Measurements from ENCODE around the gene SCGB1D1.
A peak's percentile ranks its signal among the peaks of the same experiment; 100 is the strongest.
"Not testable (repeated sequence)": the region's sequence is repeated elsewhere in the genome, so short reads cannot be mapped to it uniquely, and the experiment has no call there.

SCGB1D1 gene

GRCh38 chr11:62205441-62205840, 15.4 kb downstream of the SCGB1D1 start:
- Histone ChIP-seq H3K4me3 (ENCODE audit: low read length) (no peak overlapping the region), H3K4me1 (ENCODE audit: control insufficient read depth, insufficient read depth, low read length) (peaks cover 7% of the 10 kb centered on the region), H3K9ac (ENCODE audit: low read length) (no peak overlapping the region), H3K9me3 (ENCODE audit: control insufficient read depth, low read length) (no peaks in the 10 kb centered on the region), H3K36me3 (ENCODE audit: control insufficient read depth, insufficient read depth, low read length) (no peaks in the 10 kb centered on the region), H3K27me3 (ENCODE audit: control insufficient read depth, insufficient read depth, low read length) (no peaks in the 10 kb centered on the region)

DNA sequence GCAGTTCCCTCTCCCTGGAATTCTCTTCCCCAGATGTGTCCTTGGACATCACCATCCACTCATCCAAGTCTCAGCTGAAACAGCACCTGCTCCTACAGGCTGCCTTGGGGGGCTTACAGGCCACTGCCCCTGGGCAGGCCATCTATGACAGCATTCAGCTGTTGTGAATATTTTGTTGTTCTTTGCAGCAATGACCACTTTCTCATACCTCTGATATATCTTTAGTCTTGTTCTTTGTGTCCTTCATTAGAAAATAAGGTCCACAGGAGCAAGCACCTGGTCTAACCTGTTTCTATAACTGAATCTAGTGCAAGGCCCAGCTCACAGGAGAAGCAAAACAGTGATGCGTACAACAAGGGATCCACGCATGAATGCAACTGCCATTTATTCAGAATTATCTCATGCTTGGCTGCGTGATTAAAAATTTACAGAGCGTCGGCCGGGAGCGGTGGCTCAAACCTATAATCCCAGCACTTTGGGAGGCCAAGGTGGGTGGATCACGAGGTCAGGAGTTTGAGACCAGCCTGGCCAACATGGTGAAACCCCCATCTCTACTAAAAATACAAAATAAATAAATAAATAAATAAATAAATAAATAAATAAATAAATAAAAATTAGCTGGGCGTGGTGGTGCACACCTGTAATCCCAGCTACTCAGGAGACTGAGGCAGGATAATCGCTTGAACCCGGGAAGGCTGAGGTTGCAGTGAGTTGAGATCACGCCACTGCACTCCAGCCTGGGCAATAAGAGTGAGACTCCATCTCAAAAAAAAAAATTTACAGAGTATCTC, 16.5 kb downstream of the SCGB1D1 start:
- not testable (repeated sequence) for H3K9me3 ChIP-seq (ENCODE audit: control insufficient read depth, low read length); H3K36me3 ChIP-seq (ENCODE audit: control insufficient read depth, insufficient read depth, low read length); H3K4me1 ChIP-seq (ENCODE audit: control insufficient read depth, insufficient read depth, low read length); H3K4me3 ChIP-seq (ENCODE audit: low read length); H3K27me3 ChIP-seq (ENCODE audit: control insufficient read depth, insufficient read depth, low read length); H3K9ac ChIP-seq (ENCODE audit: low read length)

DNA sequence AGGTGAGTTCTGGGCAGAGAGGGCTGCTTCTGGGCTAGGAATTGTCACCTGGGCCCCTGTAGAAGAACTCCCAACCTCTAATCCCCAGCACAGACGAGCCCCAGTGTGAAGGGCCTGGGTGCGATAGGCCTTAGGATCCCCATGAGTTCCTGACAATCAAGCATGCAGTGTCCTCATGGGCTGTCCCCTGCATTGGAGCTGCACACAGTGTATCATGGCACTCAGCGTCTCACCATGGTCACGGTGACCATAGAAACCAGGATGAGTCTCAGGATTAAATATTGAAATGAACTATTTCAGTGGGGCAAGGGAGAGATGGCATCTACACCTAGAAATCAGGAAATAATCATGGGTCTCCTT, 18.7 kb downstream of the SCGB1D1 start:
- peak overlapping the region; percentile 23 for H3K4me3 ChIP-seq (ENCODE audit: low read length)
- H3K9me3 ChIP-seq (ENCODE audit: control insufficient read depth, low read length): no peaks in the 10 kb centered on the region
- H3K4me1 ChIP-seq (ENCODE audit: control insufficient read depth, insufficient read depth, low read length): peaks cover 7% of the 10 kb centered on the region
- H3K9ac ChIP-seq (ENCODE audit: low read length): peak overlapping the region; percentile 20
- H3K36me3 ChIP-seq (ENCODE audit: control insufficient read depth, insufficient read depth, low read length): no peaks in the 10 kb centered on the region
- H3K27me3 ChIP-seq (ENCODE audit: control insufficient read depth, insufficient read depth, low read length): no peaks in the 10 kb centered on the region

- Histone ChIP-seq H3K9ac (ENCODE audit: low read length) (no peak overlapping the region), H3K4me1 (ENCODE audit: control insufficient read depth, insufficient read depth, low read length) (no peaks in the 10 kb centered on the region), H3K36me3 (ENCODE audit: control insufficient read depth, insufficient read depth, low read length) (no peaks in the 10 kb centered on the region), H3K27me3 (ENCODE audit: control insufficient read depth, insufficient read depth, low read length) (no peaks in the 10 kb centered on the region), H3K9me3 (ENCODE audit: control insufficient read depth, low read length) (no peaks in the 10 kb centered on the region), H3K4me3 (ENCODE audit: low read length) (no peak overlapping the region)
Measured at GRCh38 chr11:62217191-62217748, 27.3 kb downstream of the SCGB1D1 start.

GRCh38 chr11:62221498-62221897, 31.5 kb downstream of the SCGB1D1 start:
- Histone ChIP-seq H3K9ac (ENCODE audit: low read length) (no peak overlapping the region), H3K4me3 (ENCODE audit: low read length) (no peak overlapping the region), H3K27me3 (ENCODE audit: control insufficient read depth, insufficient read depth, low read length) (no peaks in the 10 kb centered on the region), H3K9me3 (ENCODE audit: control insufficient read depth, low read length) (peaks cover 5% of the 10 kb centered on the region), H3K4me1 (ENCODE audit: control insufficient read depth, insufficient read depth, low read length) (no peaks in the 10 kb centered on the region), H3K36me3 (ENCODE audit: control insufficient read depth, insufficient read depth, low read length) (no peaks in the 10 kb centered on the region)

DNA sequence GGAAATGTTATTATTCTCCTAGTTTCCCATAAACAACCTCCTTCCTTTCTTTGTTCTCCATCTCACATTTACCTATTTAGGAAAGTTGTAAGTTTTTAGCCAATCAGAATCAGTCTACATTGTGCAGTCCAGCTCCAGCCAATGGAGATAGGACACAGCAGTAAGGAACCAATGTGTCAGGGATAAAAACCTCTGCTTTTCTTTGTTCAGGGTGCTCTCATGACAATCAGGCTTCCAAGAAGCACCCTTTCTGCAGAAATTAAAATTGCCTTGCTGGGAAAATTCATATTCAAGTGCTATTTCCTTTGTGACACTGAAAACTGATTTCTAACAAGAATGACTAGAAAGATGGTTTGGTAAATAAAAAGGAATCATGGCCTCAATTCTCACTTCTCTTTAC, 33.1 kb downstream of the SCGB1D1 start:
- H3K9me3 ChIP-seq (ENCODE audit: control insufficient read depth, low read length): peaks cover 5% of the 10 kb centered on the region
- no peak overlapping the region for H3K4me3 ChIP-seq (ENCODE audit: low read length)
- no peaks in the 10 kb centered on the region for H3K4me1 ChIP-seq (ENCODE audit: control insufficient read depth, insufficient read depth, low read length)
- H3K36me3 ChIP-seq (ENCODE audit: control insufficient read depth, insufficient read depth, low read length): no peaks in the 10 kb centered on the region
- H3K9ac ChIP-seq (ENCODE audit: low read length): no peak overlapping the region
- no peaks in the 10 kb centered on the region for H3K27me3 ChIP-seq (ENCODE audit: control insufficient read depth, insufficient read depth, low read length)

DNA sequence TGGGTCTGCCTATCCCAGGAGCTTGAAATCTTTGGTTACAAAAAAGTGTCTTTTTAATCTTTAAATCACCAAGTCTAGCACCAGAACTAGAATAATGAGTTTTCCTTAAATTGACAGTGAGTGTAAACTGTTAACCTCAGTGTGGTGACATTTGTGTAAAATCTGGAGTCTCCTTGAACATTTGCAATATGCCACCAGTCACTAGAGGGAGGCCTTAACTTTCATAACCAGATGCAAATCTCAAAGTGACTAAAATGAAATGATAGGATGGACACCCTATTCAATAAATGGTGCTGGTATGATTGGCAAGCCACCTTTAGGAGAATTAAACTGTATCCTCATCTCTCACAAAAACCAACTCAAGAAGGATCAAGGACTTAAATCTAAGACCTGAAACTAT, 43.7 kb downstream of the SCGB1D1 start:
- H3K4me1 ChIP-seq (ENCODE audit: control insufficient read depth, insufficient read depth, low read length): no peaks in the 10 kb centered on the region
- no peaks in the 10 kb centered on the region for H3K27me3 ChIP-seq (ENCODE audit: control insufficient read depth, insufficient read depth, low read length)
- H3K4me3 ChIP-seq (ENCODE audit: low read length): no peak overlapping the region
- H3K9me3 ChIP-seq (ENCODE audit: control insufficient read depth, low read length): no peaks in the 10 kb centered on the region
- no peak overlapping the region for H3K9ac ChIP-seq (ENCODE audit: low read length)
- H3K36me3 ChIP-seq (ENCODE audit: control insufficient read depth, insufficient read depth, low read length): no peaks in the 10 kb centered on the region

DNA sequence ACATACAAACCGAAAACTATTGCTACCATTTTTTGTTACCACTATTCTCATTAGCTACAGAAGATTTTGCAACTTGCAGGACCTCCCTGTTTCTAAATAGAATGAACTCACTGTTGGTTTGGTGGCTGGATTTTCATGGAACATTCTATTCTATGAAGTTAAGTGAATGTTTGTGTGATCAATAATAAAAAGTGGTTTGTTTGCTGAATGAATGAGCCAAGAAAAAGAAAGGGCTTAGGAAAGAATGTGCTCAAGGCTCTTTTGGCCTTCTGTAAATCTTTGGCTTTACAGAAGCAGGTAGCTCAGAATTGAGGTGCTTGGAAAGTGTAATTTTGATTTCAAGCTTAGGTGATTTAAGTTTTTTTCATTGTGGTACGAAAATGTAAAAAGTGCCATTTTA, 46.2 kb downstream of the SCGB1D1 start:
- Histone ChIP-seq H3K27me3 (ENCODE audit: control insufficient read depth, insufficient read depth, low read length) (no peaks in the 10 kb centered on the region), H3K4me1 (ENCODE audit: control insufficient read depth, insufficient read depth, low read length) (no peaks in the 10 kb centered on the region), H3K4me3 (ENCODE audit: low read length) (no peak overlapping the region), H3K36me3 (ENCODE audit: control insufficient read depth, insufficient read depth, low read length) (no peaks in the 10 kb centered on the region), H3K9ac (ENCODE audit: low read length) (no peak overlapping the region), H3K9me3 (ENCODE audit: control insufficient read depth, low read length) (no peaks in the 10 kb centered on the region)

DNA sequence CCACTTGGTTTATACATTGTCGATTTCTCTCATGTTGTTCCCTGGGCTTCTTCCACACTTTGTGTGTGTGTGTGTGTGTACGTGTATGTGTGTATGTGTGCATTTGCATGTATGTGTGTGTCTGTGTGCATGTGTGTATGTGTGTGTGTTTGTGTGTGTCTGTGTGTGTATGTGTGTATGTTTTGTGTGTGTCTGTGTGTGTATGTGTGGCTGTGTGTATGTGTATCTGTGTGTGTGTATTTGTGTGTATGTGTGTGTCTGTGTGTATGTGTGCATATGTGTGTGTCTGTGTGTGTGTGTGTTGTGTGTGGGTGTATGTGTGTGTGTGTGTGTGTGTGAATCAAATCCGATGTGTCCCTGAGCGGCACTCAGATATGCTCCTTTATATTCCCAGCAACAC, 47.5 kb downstream of the SCGB1D1 start:
- no peaks in the 10 kb centered on the region for H3K27me3 ChIP-seq (ENCODE audit: control insufficient read depth, insufficient read depth, low read length)
- H3K36me3 ChIP-seq (ENCODE audit: control insufficient read depth, insufficient read depth, low read length): no peaks in the 10 kb centered on the region
- no peak overlapping the region for H3K9ac ChIP-seq (ENCODE audit: low read length)
- no peaks in the 10 kb centered on the region for H3K9me3 ChIP-seq (ENCODE audit: control insufficient read depth, low read length)
- H3K4me1 ChIP-seq (ENCODE audit: control insufficient read depth, insufficient read depth, low read length): no peaks in the 10 kb centered on the region
- no peak overlapping the region for H3K4me3 ChIP-seq (ENCODE audit: low read length)

DNA sequence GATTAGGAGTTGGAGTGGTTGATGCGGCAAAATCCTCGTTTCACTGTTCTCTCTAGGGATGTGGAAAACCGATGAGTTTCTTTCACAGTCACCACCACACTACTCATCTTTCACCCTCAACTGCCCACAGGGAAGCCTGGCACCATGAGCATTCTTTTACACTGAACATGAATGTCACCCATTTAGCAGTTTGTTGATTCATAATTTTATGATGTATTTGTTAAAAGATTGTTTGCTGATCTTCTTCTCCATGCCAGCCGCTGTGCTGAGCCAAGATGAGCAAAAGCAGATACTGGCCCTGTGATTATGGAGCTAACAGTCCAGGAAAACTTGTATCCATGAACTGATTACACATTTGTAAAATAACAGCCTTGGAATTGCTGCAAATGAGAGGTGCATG, 48.1 kb downstream of the SCGB1D1 start:
- Histone ChIP-seq H3K27me3 (ENCODE audit: control insufficient read depth, insufficient read depth, low read length) (no peaks in the 10 kb centered on the region), H3K4me3 (ENCODE audit: low read length) (no peak overlapping the region), H3K9me3 (ENCODE audit: control insufficient read depth, low read length) (no peaks in the 10 kb centered on the region), H3K36me3 (ENCODE audit: control insufficient read depth, insufficient read depth, low read length) (no peaks in the 10 kb centered on the region), H3K9ac (ENCODE audit: low read length) (no peak overlapping the region), H3K4me1 (ENCODE audit: control insufficient read depth, insufficient read depth, low read length) (no peaks in the 10 kb centered on the region)

DNA sequence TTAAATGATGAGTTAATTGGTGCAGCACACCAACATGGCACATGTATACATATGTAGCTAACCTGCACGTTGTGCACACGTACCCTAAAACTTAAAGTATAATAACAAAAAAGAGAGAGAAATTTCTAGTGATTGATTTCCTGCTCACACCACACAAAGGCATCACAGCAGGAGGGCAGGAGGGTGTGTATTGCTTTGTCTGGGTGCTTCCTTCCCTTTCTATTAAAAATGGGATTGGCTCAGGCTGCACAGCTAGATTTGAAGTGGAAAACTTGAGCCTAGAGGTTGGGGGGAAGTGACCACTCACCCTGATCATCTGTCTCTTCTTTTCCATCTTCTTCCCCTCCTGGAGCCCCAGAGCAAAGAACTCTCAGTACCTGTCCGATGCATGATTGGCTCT, 51.1 kb downstream of the SCGB1D1 start:
- H3K4me3 ChIP-seq (ENCODE audit: low read length): no peak overlapping the region
- H3K27me3 ChIP-seq (ENCODE audit: control insufficient read depth, insufficient read depth, low read length): no peaks in the 10 kb centered on the region
- no peak overlapping the region for H3K9ac ChIP-seq (ENCODE audit: low read length)
- H3K9me3 ChIP-seq (ENCODE audit: control insufficient read depth, low read length): no peaks in the 10 kb centered on the region
- no peaks in the 10 kb centered on the region for H3K4me1 ChIP-seq (ENCODE audit: control insufficient read depth, insufficient read depth, low read length)
- no peaks in the 10 kb centered on the region for H3K36me3 ChIP-seq (ENCODE audit: control insufficient read depth, insufficient read depth, low read length)

DNA sequence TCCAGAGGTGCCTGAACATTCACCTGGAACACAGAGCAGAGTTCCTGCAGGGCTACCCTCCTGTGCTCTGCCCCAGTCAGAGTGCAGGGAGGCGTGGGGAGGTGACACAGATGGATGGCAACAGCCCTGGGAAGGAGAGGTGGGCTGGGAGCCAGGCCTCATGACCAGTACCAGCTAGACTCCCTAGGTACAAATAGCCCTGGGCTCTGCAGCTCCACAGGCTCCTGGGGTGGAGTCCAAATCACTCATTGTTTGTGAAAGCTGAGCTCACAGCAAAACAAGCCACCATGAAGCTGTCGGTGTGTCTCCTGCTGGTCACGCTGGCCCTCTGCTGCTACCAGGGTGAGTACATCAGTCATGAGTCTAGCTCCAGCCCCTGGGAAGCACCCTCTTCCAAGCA, 52.0 kb downstream of the SCGB1D1 start, which contains the start of gene SCGB1D2:
Gene SCGB1D2 (plus strand): TSS at position 219 of the 400 bp plus-strand sequence. CDS start 69 bp downstream, at position 288.
- Histone ChIP-seq H3K9ac (ENCODE audit: low read length) (no peak within 1 kb of the TSS), H3K9me3 (ENCODE audit: control insufficient read depth, low read length) (no peaks in the 10 kb centered on the region), H3K4me3 (ENCODE audit: low read length) (no peak within 1 kb of the TSS), H3K27me3 (ENCODE audit: control insufficient read depth, insufficient read depth, low read length) (no peaks in the 10 kb centered on the region), H3K4me1 (ENCODE audit: control insufficient read depth, insufficient read depth, low read length) (no peaks in the 10 kb centered on the region), H3K36me3 (ENCODE audit: control insufficient read depth, insufficient read depth, low read length) (no peaks in the 10 kb centered on the region)
